Islet of Langerhans (tissue), 1 donor: ENCODE results near the gene CD2.
"Not testable (repeated sequence)": the region's sequence is repeated elsewhere in the genome, so short reads cannot be mapped to it uniquely, and the experiment has no call there.

Experiments used
- FAIRE-seq: peaks from one replicate; lab custom pipeline; 2011; peaks lifted over from hg19 to GRCh38; lab: Jason Lieb, UNC

Gene CD2

DNA sequence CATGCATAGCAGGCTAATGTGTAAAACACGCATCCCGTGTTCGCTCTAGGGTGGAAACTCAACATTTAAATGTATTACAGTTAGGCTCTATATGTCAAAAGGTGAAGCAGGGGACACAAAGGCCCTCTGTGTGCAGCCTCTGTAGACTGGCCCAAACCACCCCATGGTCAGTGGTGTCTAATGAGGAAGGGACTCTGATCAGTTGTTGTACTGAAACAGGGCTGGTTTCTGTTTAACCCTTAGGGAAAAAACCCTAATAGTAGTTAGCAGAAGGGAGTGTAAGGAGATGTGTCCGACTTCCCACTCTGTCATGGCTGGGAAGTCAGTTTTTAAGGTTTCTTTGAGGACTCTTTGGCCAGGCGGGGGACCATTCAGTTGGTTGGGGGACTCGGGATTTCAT is 21.5 kb upstream of the CD2 start:
- FAIRE-seq, result no peak

DNA sequence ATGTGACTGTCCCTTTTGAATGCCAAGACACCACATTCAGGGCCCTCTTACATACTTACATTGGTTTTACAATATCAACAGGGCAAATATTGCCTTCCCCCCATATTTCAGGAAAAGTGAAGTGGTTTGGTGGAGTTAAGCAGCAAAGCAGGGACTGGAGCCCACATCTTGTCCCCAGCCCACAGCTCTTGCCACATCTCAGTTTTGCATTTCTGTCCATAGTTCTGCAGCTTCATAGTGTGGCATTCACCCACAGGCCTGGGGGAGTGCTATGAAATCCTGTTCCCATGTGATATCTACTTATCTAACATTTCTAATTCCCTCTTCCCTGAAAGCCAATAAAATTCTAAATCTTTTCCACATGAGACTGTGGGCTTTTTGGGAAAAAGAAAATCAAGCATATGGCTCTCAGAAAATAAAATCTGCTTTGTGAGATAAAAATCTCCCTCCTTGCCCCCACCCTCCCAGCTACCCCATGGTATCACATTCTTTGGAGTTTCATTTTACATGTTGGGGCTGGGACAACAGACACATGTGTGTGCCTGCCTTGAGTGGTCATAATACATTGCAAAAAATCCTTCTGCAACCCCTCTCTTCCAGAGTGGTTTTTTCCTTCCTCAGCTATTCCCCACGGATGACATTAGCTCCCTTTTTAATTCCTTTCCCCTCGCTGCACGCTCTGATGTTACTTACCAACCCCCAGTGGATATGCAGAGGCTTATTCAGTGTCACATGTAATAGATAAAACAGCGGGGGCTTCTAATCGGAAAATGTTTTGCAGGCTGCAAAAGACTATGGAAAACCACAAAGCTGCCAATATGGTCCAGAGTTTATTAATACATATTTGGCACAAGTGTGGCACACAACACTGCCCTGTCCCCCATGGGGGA is 20.5 kb upstream of the CD2 start:
- no peak for FAIRE-seq

DNA sequence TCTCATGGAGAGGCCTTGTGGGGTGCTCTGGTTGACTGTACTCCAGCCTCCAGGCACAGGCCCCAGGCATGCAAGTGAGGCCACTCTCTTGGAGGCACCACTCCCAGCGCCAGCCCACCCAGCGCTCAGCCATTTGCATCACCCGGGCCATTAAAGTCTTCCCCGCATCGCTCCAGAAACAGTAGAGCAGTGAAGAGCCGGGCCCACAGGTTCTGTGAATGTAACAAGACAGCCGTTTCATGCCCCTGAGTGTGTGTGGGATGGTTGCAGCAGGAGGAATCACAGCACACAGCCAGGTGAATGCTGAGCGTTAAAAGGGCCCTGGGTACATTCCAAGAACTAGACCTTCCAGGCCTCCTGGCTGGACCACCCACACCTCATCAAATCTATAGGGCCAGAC is 19.0 kb upstream of the CD2 start:
- FAIRE-seq, result no peak

DNA sequence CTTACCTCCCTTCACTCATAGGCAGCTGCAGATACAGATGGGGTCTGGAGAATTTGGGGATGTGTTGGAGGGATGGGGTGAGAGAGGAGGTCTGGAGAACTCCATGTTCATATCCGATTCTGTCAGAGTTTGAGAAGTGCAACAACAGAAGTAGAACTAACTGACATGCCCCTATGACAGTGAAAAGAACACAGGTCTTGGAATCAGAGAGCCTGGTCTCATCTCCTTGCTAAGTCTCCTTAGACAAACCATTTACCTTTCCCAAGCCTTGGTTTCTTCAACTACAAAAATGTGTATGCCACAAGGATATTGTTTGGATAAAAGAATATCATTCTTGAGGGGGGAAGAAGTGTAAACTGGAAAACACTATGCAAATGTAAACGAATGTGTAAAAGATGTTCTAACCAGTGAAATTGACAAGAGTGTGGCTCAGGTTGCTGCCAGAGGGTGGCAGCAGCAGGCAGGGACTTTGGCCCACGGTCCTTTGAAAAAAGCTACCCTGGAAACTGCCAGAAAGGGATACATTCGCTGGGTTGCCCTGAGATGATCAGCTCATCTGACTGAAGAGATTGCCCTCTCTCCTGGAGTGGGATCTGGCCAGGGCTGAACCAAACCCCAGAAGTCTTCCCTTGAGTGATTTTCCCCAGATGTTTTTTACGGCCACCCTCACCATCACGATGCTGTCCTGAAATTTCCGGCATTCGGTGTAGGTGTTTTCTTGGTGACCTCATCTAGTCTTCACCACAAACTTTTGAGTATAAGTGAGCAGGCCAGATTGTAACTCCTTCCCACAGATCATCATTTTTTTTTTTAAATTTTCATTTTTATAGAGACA is 17.0 kb upstream of the CD2 start:
- no peak for FAIRE-seq

DNA sequence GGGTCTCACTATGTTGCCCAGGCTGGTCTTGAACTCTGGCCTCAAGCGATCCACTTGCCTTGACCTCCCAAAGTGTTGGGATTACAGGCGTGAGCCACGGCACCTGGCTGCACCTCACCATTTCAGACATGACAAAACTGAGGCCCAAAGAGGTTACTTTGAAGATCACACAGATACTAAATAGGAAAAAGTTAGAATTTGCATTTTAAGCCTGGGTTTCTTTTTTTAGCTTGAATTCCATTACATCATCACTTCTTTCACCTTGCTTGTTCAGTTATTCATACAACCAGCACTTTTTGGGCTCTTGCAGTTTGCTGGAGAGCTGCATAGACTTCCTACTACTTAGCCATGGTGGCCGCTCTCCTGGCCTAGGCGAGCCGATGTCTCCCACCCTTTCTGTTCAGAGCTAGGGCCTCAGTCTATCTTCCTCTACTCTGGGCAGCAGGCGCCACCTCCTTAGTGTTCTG is 16.3 kb upstream of the CD2 start:
- no peak for FAIRE-seq

DNA sequence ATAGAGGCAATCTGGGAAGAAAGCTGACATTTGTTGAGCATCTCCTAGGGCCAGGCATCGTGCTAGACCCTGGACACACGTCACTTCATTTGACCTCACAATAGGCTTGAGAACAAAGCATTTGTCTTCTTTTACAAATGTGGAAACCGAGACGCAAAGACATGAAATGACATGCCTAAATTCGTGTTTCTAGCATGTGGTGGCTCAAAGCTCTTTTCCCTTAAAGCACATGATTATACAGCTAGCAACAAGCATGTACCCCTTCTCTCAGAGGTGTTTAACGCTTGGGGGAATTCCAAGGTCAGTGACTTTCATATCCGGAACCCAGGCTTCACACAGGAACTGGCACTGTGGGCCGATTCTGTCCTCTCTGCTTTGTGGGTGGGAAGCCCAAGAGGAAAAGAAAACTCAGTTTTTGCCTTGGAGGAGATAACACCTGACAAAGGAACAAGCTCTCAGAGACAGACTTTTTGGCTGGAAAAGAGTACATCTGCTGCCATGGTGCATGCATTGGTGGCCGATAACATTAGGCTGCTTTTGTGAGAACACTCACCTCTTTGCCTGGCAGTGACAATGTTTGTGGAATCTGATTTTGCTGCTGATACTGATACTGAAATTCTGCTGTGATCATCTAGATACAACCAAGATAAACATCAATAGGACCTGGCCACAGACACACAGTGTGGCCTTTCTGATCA is 15.4 kb upstream of the CD2 start:
- FAIRE-seq, result no peak

DNA sequence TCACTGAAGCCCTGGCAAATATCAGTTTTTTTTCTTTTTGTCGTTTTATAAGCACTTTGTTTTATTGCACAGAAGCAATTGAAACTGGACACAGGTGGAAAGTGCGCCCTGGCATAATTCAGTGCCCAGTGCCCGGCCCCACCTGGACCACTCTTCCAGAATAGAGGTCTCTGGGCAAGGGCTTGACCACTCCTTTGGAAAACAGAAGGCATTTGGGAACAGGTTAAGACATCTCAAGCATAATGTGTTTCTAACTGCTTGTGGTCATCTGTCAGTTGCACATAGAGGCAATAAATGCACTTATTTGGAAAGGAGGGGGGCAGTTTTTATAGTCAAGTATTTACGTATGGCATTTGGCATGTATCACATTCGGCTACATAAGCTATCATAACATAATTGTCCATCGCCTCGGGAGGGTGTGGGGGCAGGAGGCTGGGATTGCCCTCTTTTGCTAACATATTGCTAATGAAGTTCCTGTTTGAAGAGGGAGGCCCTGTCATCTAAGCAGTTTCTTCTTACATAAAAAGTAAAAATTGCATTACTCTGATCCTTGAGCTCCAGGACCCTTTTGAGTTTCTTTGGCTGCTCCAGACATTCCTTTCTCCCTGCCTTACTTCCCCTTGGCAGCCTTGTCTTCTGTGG is 14.7 kb upstream of the CD2 start:
- FAIRE-seq, result no peak

DNA sequence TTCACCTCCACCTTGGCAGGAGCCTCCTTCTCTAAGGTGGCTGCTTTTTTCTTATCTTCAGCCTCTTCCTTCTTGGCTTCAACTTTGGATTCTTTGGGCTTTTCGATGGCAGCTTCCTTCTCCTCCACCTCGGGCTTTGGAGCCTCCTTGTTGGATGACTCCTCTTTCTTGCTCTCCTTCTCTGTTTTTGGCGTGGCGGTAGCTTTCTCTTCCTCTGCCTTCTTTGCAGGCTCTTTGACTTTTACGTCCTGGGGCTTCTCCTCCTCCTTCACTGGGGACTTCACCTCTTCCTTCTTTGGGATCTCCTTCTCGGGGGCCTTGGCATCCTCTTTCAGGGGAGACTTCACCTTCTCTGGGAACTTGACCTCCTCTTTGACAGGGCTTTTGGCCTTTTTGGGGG is 13.9 kb upstream of the CD2 start:
- no peak for FAIRE-seq

DNA sequence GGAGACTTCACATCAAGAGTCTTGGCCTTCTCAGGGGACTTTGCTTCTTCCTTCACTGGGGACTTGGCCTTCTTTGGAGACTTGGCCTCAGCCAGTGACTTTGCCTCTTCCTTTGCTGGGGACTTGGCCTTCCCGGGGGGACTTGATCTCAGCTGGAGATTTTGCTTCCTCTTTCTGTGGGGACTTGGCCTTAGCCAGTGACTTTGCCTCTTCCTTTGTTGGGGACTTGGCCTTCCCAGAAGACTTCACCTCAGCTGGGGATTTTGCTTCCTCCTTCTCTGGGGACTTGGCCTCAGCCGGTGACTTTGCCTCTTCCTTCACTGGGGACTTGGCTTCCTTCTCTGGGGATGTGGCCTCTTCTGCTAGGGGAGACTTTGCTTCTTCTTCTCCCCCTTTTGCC is 13.5 kb upstream of the CD2 start:
- FAIRE-seq, result no peak

DNA sequence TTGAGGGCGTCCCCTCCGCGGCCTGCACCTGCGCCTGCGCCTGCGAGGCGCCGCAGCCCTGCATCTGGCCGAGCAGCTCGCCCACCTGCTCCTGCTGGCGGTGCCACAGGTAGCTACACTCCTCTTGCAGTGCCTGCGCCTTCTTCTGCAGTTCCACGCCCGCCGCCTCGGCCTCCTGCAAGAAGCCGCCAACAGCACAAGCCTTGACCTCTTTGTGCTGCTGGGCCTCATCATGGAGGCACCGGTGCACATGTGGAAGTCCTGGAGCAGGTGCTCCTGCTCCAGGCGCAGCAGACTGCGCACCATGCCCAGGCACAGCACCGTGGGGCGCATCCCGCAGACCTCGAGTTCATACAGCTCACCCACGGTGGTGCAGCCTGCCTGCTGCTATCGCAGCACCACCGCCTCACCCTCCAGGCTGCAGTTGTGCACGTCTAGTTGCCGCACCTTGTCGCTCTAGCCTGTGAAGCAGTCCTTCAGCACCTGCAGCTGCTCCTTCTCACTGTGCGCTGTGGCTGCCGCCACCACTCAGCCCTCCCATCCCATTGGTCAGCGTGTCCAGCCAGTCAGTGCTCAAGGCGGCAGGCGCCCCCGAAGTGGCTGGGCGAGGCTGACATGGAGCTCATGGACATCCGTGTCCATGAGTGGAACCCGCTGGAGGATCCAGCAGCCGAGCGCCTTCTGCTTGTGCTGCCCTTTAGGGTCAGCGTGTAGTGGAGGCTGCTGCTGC is 12.2 kb upstream of the CD2 start:
- no peak for FAIRE-seq

DNA sequence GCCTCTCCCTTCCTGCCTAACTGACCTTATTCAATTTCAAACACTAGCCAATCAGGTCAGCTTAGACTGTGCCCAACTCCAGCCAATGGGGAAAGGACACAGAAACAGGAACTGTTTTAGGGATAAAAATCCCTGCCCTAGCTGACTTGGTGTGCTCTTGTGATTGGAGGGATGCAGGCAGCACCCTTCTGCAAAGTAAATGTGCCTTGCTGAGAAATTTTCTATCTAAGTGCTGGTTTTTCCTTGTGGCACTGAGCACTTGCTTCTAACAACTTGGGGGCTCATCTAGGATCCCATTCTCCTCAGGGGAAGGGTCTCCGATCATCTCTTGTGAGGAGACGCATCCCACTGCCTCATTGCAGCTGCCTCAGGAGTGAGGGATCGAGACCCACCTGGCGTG is 10.7 kb upstream of the CD2 start:
- no peak for FAIRE-seq

DNA sequence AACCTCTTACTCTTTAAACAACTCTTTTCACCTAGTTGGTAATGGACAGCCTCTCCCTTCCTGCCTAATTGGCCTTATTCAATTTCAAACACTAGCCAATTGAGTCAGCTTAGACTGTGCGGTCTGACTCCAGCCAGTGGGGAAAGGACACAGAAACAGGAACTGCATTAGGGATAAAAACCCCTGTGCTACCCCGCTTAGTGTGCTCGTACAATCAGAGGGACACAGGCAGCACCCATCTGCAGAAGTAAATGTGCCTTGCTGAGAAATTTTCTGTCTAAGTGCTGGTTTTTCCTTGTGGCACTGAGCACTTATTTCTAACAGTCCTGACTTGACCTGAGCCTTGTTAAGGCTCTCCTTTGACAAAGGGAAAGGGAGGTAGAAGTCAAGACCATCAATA is 6.0 kb upstream of the CD2 start:
- no peak for FAIRE-seq

DNA sequence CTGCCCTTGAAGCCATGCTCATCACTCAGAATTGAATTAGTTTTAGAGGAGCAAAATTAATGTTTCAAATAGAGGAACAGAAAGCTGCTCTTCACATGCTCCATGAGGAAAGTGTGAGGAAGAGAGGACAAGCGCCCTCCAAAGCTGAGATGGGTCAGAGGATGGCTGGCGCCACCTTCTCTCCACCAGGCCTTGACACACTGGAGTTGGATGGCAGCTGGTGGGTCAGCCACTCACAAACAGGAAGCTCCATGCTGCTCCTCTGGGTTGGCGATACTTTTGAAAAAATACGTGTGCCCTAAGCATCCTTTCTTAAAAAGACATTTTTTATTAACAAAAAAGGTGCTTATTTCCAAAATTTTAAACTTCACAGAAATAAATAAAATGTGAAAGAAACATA is 3.1 kb upstream of the CD2 start:
- no peak for FAIRE-seq

DNA sequence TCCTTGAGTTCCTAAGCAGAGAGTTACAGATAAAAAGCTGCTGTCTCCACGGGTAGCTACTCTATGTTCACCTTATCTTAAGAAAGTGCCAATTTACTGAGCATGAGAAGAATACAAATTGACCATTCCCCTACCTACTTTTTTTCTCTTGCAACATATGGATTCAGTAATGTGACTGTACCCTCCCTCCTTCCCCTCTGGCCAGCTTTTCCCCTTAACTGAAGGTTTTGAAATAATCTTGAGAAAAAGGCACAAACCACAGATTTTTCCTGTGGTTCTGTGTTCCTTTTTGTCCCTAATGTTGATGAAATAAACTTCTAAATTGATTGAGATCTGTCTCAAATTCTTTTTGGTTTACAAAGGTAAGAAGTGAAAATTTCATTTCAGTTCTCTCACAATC is 2.6 kb upstream of the CD2 start:
- FAIRE-seq, result no peak

DNA sequence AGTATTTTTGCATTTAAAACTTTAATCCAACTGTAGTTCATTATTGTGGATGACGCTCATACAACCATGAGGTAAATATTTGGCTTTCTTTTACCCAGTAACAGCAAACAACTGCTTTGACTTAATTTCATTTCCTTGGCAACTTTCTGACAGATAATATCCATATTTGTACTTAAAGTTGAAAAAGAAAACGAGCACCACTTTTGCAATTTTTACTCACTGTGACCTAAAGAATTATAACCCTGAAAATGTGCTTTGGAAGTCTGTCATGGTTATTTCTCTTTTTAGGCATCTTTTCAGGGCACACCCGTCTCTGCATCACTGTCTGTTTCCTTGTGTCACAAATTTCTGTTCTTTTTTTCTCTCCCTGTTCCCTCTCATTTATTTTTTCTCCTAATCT is 918 bp upstream of the CD2 start:
- no peak for FAIRE-seq

DNA sequence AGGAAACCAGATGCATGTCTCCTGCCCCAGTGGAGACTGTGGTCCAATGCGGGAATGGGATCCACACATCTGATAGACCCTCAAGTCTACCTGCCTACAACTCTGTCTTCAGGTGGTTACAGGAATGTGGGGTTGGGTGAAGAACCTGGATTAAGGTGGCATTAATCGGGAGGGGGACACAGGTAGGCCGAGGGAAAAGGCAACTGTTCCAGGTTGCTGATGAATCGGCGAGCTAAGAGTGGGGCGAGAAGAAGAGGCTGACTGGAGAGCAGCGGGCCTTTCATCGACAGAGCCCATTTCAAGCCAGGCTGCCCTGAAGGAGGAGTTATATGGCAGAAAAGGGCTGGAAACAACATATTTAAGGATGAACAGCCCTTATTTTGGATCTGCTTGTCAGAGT is 836 bp downstream of the CD2 start:
- FAIRE-seq, result no peak

DNA sequence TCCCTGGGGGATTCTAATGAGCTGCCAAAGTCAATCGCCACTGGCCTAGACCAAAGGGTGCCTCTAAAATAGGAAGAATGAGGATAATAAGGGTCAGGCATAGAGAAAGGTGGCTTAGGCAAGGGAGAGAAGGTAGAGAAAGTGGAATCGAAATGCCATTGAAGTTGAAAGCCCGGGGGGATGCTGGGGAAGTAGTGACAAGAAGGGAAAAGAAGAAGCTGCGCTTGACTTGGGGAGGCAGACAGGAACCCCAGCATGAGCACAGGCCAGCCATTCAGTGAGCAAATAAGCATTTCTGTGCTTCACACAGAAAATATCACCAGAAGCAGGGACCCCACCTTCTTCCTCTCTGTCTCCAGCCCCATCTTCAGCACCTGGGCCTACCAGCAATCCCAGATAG is 1.5 kb downstream of the CD2 start:
- FAIRE-seq, result no peak

DNA sequence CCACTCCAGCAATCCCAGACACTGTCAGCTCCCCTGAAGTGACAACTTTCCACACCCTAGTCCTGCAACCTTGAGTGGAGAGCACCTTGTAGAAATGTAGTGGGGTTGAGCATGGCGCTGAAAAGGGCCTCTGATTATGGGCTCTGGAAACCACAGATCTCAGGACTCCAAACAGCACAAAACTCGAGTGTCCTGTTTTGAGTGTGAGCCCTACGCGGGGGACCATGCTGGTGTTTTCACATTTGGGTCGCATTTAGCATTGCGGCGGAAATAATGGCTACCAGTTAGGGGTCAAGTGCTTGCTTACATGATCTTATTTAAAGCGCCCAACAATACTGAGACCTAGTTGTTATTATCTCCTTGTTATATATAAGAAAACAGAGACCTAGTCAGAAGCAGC is 1.9 kb downstream of the CD2 start:
- not testable (repeated sequence) for FAIRE-seq

DNA sequence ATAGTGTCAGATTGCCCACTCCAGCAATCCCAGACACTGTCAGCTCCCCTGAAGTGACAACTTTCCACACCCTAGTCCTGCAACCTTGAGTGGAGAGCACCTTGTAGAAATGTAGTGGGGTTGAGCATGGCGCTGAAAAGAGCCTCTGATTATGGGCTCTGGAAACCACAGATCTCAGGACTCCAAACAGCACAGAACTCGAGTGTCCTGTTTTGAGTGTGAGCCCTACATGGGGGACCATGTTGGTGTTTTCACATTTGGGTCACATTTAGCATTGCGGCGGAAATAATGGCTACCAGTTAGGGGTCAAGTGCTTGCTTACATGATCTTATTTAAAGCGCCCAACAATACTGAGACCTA is 4.2 kb downstream of the CD2 start:
- not testable (repeated sequence) for FAIRE-seq

DNA sequence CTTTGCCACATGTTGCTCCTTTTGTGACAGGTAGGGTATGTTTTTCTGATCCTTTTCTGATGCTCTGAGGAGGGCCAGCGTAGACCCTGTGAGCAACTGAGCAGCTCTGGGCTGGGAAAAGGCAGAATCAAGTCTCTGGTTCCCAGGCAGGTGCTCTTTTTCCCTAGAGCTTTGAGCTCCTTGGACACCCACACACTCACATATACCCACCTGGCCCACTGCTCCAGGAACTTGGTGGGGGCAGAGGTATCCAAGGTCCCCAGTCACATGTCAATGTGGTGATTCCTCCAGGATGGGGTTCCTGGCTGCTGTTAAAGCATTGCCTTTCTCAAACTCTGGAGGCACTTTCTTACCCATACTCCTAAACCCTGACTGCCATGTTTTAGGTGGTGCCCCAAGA is 5.4 kb downstream of the CD2 start:
- no peak for FAIRE-seq

DNA sequence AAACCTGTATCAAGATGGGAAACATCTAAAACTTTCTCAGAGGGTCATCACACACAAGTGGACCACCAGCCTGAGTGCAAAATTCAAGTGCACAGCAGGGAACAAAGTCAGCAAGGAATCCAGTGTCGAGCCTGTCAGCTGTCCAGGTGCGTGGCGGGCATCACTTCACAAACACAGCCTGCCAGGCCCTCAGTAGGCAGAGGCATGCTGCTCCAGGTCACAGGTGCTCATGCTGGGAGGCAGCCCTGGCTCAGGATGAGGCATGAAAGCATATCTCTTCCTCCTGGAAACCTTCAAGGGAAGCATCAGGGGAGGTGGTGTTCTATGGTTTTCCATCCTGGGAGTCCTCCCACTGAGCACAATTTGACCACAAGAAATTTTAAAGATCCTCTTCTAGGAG is 6.3 kb downstream of the CD2 start:
- no peak for FAIRE-seq
